ENCODE data around the gene TIAM2. TPM values are rescaled to one million over a fixed set of nuclear protein-coding genes. Genes with fewer than 3 reads are reported as not detected.

The TIAM2 gene
- total RNA-seq, 4 donors from 2014 or later: 9.2 to 18.2 (median 11.4) TPM

GRCh38 chr6:155125906-155126305, 130.8 kb downstream of the TIAM2 start:
- no peak for DNase-seq (ENCODE audit: low spot score in 2 of 2)
- no peaks in the 10 kb centered on the region for H3K27me3 ChIP-seq
- WGBS, 2 donors: 65 to 77% methylated on average over 2 of the region's 2 CpGs
- no peak for TF ChIP-seq CTCF (IDR thresholded peaks at IDR 0.05)
- TF ChIP-seq POLR2A (IDR thresholded peaks at IDR 0.05): no peak
- no peak for TF ChIP-seq EP300 (IDR thresholded peaks at IDR 0.05)
- peaks cover 0 to 7% (median 0%) of the 10 kb centered on the region in 4 donors for H3K4me1 ChIP-seq
- H3K36me3 ChIP-seq: no peaks in the 10 kb centered on the region
- no peaks in the 10 kb centered on the region for H3K9me3 ChIP-seq
- H3K27ac ChIP-seq: no peak overlapping the region
- no peak overlapping the region for H3K4me3 ChIP-seq

- peak in 1 of 2 donors; percentile 20 for DNase-seq (ENCODE audit: low spot score in 2 of 2)
- peak overlapping the region in 2 of 4 donors; percentile 45 to 67 for H3K27ac ChIP-seq
- WGBS, 2 donors: 40 to 42% methylated on average over 10 of the region's 10 CpGs
- no peaks in the 10 kb centered on the region for H3K9me3 ChIP-seq
- H3K4me1 ChIP-seq: peaks cover 0 to 7% (median 0%) of the 10 kb centered on the region in 4 donors
- H3K36me3 ChIP-seq: no peaks in the 10 kb centered on the region
- TF ChIP-seq POLR2A (IDR thresholded peaks at IDR 0.05) (no peak), EP300 (IDR thresholded peaks at IDR 0.05) (no peak), CTCF (IDR thresholded peaks at IDR 0.05) (no peak)
- no peak overlapping the region for H3K4me3 ChIP-seq
- no peaks in the 10 kb centered on the region for H3K27me3 ChIP-seq
Observed at GRCh38 chr6:155126727-155127439, 131.8 kb downstream of the TIAM2 start.

- no peak overlapping the region for H3K4me3 ChIP-seq
- peaks cover 0 to 7% (median 0%) of the 10 kb centered on the region in 4 donors for H3K4me1 ChIP-seq
- 81 to 82% methylated on average over 4 of the region's 4 CpGs for WGBS, 2 donors
- TF ChIP-seq CTCF (IDR thresholded peaks at IDR 0.05) (no peak), EP300 (IDR thresholded peaks at IDR 0.05) (no peak), POLR2A (IDR thresholded peaks at IDR 0.05) (no peak)
- H3K27ac ChIP-seq: no peak overlapping the region
- no peaks in the 10 kb centered on the region for H3K9me3 ChIP-seq
- H3K27me3 ChIP-seq: no peaks in the 10 kb centered on the region
- H3K36me3 ChIP-seq: no peaks in the 10 kb centered on the region
- DNase-seq (ENCODE audit: low spot score in 2 of 2): no peak
Observed at GRCh38 chr6:155128977-155129376, 133.9 kb downstream of the TIAM2 start.

- Histone ChIP-seq H3K27ac (no peak overlapping the region), H3K4me1 (peaks cover 0 to 7% (median 0%) of the 10 kb centered on the region in 4 donors), H3K9me3 (no peaks in the 10 kb centered on the region), H3K36me3 (no peaks in the 10 kb centered on the region), H3K4me3 (no peak overlapping the region), H3K27me3 (no peaks in the 10 kb centered on the region)
- WGBS, 2 donors: 92 to 96% methylated on average over 14 of the region's 14 CpGs
- no peak for DNase-seq (ENCODE audit: low spot score in 2 of 2)
- TF ChIP-seq CTCF (IDR thresholded peaks at IDR 0.05) (no peak), POLR2A (IDR thresholded peaks at IDR 0.05) (no peak), EP300 (IDR thresholded peaks at IDR 0.05) (no peak)
Observed at GRCh38 chr6:155129744-155130143, 134.6 kb downstream of the TIAM2 start.

- TF ChIP-seq CTCF (IDR thresholded peaks at IDR 0.05): no peak
- no peak for TF ChIP-seq EP300 (IDR thresholded peaks at IDR 0.05)
- TF ChIP-seq POLR2A (IDR thresholded peaks at IDR 0.05): no peak
- 89 to 92% methylated on average over 14 of the region's 14 CpGs for WGBS, 2 donors
- no peak for DNase-seq (ENCODE audit: low spot score in 2 of 2)
Observed at GRCh38 chr6:155130161-155130853, 135.2 kb downstream of the TIAM2 start.

More at GRCh38 chr6:155130161-155130853, 135.2 kb downstream of the TIAM2 start:
- no peaks in the 10 kb centered on the region for H3K9me3 ChIP-seq
- no peak overlapping the region for H3K4me3 ChIP-seq
- H3K27ac ChIP-seq: no peak overlapping the region
- H3K4me1 ChIP-seq: peaks cover 0 to 7% (median 0%) of the 10 kb centered on the region in 4 donors
- H3K27me3 ChIP-seq: no peaks in the 10 kb centered on the region
- no peaks in the 10 kb centered on the region for H3K36me3 ChIP-seq

All from tibial nerve (tissue), 4 donors.